VCaP (cell line): Measurements from ENCODE around the gene SLC29A3.
"Not testable (repeated sequence)": the region's sequence is repeated elsewhere in the genome, so short reads cannot be mapped to it uniquely, and the experiment has no call there.

Experiments
- H3K27ac ChIP-seq: fragments of 450-650 bp; 2 replicates; pipeline ENCODE4 v1.5.1; 2017
- CTCF ChIP-seq: fragments of 450-650 bp; conservative IDR thresholded peaks from 2 replicates; pipeline ENCODE4 v1.5.1; 2017; ENCODE audit warnings: mild to moderate bottlenecking, moderate library complexity

SLC29A3 gene

GRCh38 chr10:71319042-71319799 is at the start of gene SLC29A3:
Gene SLC29A3 (plus strand): TSS chr10:71319259. CDS start chr10:71319310, 51 bp downstream.
- TF ChIP-seq CTCF = peak; percentile 81
- H3K27ac ChIP-seq = peak within 1 kb of the TSS; percentile 81

- TF ChIP-seq CTCF = no peak
- no peak overlapping the region for H3K27ac ChIP-seq
These were observed 49.5 kb upstream of the SLC29A3 start for GRCh38 chr10:71269301-71270288.

GRCh38 chr10:71270301-71271220 is 48.5 kb upstream of the SLC29A3 start:
- no peak overlapping the region for H3K27ac ChIP-seq
- TF ChIP-seq CTCF = peak; percentile 73

- H3K27ac ChIP-seq = no peak overlapping the region
- no peak for TF ChIP-seq CTCF
These were observed 47.4 kb upstream of the SLC29A3 start for GRCh38 chr10:71271662-71272055.

GRCh38 chr10:71272056-71272771 is 46.8 kb upstream of the SLC29A3 start:
- no peak for TF ChIP-seq CTCF
- no peak overlapping the region for H3K27ac ChIP-seq

GRCh38 chr10:71272974-71273373 is 46.1 kb upstream of the SLC29A3 start:
- H3K27ac ChIP-seq = not testable (repeated sequence)

- TF ChIP-seq CTCF = no peak
- H3K27ac ChIP-seq = no peak overlapping the region
These were observed 45.6 kb upstream of the SLC29A3 start for GRCh38 chr10:71273506-71273905.
